GM18858 (cell line): ENCODE data around the gene TBC1D25.

Experiments used
- ATAC-seq: cut with Tn5 transposase; IDR thresholded peaks from one replicate; pipeline ENCODE4 v1.9.1; 2021; ENCODE audit not compliant: unreplicated experiment

TBC1D25 gene

DNA sequence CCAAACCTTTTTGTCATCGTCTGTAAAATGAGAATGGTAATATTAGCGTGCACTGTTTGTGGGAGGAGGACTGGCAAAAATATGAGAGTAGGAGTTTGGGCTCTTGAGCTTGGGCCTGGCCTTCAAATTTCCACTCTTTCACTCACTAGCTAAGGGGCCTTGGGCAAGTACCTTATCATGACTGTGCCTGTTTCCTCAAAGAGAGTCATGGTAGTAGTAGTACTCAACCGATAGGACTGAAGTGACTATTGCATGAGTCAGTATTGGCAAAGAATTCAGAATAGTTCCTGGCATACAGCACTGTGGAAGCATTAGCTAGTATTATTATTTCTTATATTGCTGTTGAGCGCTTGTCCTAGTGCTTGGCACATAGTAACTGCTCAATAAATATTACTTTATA, 18.8 kb downstream of the TBC1D25 start:
- ATAC-seq: no peak

DNA sequence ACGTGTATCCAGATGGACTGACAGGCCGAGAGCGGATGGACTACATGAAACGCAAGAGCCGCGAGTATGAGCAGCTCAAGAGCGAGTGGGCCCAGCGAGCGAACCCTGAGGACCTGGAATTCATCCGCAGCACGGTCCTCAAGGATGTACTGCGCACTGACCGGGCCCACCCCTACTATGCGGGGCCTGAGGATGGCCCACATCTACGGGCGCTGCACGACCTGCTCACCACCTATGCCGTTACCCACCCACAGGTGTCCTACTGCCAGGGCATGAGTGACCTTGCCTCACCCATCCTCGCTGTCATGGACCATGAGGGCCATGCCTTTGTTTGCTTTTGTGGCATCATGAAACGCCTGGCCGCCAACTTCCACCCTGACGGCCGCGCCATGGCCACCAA, 20.1 kb downstream of the TBC1D25 start:
- ATAC-seq: no peak

DNA sequence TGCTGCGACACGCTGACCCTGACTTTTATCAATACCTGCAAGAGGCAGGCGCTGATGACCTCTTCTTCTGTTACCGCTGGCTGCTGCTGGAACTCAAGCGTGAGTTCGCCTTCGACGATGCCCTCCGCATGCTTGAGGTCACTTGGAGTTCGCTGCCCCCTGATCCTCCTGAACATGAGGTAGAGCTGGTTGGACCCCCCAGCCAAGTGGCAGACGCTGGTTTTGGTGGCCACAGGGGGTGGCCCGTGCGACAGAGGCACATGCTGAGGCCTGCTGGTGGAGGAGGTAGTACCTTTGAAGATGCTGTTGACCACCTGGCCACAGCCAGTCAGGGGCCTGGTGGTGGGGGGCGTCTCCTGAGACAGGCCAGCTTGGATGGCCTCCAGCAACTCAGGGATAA, 20.5 kb downstream of the TBC1D25 start:
- ATAC-seq: no peak

DNA sequence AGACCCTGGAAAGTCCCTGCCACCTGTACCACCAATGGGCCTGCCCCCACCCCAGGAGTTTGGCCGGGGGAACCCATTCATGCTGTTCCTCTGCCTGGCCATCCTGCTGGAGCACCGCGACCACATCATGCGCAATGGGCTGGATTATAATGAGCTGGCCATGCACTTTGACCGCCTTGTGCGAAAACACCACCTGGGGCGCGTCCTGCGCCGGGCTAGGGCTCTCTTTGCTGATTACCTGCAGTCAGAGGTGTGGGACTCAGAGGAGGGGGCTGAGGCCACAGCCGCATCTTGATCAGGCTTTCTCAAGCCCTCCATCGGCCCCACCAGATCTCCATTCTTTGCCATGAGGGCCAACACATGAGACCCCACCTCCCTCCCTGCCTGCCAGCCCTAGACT, 21.2 kb downstream of the TBC1D25 start:
- ATAC-seq: no peak

DNA sequence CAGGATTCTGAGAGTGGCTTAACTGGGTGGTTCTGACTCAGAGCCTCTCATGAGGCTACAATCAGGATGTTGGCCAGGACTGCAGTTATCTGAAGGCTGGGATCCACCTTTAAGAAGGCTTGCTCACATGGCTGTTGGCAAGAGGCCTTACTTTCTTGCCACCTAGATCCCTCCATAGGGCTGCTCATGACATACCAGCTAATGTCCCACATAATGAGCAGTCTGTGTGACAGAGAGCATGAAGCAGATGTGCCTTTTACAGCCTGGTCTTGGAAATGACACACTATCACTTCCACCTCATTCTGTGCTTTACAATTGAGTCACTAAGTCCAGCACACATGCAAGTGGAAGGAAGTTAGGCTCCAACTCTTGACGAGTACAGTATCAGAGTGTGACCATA, 30.4 kb downstream of the TBC1D25 start:
- peak; percentile 49 for ATAC-seq

DNA sequence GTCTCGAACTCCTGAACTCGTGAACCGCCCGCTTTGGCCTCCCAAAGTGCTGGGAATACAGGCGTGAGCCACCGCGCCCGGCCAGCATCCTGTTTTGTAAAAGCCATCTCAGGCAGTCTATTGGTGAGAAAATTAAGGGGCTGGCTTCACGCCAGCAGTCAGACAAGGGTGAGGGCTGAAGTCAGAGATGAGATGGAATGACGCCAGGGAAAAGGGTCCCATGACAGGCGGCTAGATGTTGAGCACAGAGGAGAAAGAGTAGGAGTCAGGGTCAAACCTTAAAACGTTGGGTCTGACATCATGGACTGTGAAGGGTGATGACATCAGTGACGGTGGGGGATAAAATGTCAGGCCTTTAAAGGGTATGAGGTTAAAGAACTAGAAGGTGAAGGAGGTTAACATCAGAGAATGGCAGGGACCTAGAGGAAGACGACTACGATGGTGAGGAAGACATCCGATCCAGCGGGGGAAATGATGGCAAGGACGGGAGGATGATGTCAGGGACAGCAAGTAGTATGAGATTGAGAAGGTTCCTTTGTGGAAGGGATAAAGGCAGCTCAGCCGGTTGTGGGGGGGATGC, 34.3 kb downstream of the TBC1D25 start:
- ATAC-seq: no peak

DNA sequence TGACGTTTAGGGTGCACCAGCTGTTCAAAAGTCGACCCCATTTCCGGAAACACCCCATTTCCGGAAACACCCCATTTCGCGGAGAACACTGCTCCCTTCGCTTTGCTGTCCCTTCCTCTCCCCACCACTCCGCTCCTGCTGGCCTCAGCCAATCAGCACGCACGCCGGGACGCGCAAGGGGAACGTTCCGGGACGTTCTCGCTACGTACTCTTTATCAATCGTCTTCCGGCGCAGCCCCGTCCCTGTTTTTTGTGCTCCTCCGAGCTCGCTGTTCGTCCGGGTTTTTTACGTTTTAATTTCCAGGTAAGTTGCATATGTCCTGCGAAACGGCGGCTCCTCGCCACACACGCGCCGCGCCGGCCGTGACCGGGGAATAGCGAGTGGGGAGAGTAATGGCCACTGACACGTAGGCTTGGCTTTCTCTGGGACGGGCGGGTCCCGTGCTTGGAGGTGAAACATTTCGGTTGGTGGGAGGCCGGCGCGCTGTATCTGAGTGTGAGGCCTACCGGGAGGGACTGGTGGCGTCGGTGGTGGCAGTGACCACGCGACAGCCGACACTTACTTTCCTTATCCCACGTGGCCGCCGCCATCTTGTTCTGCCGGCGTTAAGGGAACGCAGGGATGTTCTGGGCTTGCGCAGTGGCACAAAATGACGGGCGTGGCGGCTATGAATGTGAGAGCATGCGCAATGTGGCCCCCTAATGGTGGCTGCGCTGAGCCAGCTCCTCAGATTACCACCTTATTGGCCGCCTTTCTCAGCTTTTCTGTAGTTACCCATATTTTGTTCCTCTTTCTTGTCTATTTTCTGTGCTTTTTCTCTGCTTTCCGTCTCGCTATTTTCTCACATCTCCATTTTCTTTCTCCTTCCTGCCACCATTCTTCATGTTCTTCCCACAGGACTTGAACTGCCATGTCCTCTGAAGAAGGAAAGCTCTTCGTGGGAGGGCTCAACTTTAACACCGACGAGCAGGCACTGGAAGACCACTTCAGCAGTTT, 35.1 kb downstream of the TBC1D25 start, which contains the start of gene RBM3:
TSS of gene RBM3 (plus strand) at position 215 of the 997 bp plus-strand sequence. CDS start at position 912, 697 bp downstream.
- peak; percentile 55 for ATAC-seq

DNA sequence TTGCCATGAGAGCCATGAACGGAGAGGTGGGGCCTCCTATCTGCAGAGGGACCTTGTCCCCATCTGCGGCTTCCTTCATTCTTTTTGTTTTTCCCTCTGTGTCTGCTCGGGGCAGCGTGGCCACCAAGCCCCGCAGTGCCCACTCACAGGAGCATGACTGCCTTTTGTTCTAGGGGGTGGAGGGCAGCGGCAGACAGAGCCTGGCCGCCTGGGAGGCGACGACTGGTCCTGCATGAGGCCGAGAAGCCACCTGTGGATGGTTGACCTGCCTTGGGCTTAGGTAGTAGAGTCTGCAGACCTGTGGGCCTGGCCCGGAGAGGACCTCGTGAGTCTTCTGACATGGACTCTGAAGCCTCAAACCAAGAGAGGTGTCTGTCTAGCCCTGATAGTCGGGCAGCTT, 36.1 kb downstream of the TBC1D25 start:
- no peak for ATAC-seq

DNA sequence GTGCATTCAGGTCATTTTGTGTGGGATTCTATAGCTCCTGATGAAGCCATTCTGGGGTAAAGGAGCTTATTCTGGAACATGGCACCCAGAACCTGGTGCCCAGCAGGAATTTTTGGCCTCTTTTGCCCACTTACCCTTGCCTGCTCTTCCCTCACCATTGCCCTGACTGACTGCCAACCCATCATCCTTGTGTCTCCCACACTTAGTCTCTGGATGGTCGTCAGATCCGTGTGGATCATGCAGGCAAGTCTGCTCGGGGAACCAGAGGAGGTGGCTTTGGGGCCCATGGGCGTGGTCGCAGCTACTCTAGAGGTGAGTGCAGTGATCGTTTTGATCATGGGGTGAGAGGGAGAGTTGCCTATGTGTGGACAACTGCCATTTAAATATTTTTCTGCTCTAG, 36.6 kb downstream of the TBC1D25 start:
- no peak for ATAC-seq

DNA sequence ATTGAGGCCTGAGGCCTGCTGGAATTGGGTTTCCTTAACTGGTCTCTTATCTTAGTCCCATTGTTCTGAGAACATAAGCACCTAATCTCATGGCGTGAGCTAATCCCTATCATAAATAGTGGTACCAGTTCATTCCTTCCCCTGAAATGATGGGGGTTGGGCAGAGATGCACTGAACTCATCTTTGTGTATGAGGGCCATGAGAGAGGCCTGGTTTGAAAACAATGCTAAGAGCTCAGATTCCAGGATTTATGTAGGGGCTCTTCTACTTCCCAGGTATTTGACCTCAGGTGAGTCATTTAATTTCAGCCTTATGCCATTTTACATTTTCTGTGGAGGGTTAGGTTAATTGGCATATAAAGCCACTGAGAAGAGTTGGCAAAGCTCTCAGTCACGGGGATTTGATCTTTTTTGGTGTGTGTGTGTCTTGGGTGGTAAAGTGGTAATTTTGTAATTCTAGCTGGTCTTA, 39.2 kb downstream of the TBC1D25 start:
- ATAC-seq: no peak

DNA sequence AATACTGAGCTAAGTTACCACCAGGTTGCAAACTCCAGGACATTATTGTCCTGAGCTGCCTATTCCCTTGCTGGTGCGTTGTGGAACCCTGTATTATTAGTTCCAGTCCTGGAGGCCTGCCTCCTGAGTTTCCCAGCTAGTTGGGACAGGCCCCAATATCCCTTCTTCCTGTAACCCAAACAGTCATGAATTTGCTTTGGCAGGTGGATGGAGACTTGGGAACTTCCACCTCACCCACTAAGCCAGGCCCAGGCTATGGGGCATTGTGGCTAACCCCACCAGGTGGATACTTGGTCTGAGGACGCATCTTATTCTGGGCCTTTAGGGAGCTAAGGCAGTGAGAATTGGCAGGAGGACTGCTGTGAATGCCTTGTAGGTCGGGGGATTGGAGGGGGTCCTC, 39.7 kb downstream of the TBC1D25 start:
- ATAC-seq: no peak

DNA sequence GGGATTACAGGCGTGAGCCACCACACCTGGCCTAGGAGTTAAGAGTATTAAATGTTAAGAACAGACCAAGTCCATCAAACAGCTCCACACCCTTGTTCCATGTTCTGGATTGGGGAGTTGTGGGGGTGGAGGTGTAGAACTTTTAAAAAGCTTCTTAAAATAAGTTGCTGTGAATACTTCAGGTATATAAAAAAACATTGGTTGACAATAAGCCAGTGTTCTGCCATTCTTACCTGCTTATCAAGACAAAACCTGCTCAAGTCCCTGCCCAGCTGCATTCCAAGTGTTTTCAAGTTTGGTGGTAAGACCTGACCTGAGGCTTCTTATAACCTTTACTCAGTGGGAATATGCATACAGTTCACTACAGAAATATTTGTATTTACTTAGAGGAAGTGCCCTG, 41.1 kb downstream of the TBC1D25 start:
- no peak for ATAC-seq

DNA sequence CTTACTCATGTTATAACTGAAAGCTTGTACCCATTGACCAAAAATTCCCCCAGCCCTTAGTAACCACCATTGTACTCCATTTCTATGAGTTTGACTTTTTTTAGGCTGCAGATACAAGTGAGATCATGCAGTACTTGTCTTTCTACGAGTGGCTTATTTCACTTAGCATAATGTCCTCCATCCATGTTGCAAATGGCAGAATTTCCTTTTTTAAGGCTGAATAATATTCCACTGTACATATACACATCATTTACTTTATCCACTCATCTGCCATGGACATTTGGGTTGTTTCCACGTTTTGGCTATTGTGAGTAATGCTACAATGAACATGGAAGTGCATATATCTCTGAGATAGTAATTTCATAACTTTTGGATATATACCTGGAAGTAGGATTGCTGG, 45.2 kb downstream of the TBC1D25 start:
- no peak for ATAC-seq

DNA sequence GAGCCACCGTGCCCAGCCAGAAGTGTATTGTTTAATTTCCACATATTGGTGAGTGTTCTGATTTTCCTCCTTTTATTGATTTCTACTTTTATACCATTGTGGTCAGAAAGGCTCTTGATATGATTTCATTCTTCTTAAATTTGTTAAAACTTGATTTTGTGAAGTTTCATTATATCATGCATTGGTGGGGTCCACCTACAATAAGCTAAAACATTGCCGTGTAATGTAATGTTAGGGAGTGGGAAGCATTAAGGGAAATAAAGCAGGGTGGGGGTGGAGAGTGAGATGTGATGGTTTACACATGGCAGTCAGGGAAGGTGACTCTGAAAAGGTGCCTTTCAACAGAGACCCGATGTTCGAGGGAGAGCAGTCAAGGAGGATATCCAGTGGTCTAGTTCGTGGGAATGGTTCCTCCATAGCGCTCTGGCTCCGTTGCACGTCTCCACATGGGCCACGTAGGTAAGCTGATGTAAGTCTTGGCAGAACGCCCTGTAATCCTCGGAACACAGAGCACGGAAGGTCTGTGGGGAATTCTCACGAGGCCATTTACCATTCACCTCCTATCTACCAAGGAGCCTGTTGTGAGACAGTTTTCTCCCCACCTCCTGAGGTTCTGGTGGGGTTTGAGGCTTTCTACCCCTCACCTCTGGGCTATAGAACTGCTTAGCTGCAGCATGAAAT, 50.1 kb downstream of the TBC1D25 start:
- ATAC-seq: no peak

DNA sequence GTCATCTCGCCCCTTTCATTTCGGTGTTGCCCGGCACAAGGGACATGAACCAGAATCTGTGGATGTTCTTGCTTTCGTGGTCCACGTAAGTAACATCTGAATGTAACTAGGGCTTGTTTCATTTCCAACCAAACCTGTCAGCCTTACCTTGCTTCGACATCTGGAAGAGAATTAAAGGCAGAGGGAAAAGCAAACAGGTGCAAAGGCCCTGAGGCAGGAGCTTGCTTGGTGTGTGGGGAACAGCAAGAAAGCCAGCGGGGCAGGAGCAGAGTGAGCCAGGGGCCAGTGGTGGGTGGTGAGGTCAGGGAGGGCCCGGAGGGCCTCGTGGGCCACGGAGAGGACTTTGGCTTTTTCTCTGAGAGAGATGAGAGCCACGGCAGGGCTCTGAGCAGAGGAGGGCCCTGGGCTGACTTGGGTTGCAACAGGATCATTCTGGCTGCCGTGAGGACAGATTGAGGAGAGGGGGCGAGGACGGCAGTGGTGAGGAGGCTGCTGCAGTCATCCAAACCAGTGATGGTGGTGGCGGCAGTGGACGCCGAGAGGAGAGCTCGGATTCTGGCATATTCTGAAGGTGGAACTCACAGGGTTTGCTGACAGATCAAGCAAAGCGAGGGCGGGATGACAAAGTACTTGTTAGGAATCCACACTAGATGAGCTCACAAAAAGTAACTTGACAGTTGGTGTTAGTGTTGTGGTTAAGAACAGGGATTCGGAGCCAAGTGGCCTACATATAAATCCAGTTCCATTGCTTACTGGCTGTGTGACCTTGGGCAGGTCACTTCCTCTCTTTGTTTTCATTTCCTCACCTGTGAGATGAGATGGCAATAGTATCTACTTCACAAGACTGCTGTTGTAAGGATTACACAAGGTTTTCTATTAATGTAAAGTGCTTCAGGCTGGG, 50.9 kb downstream of the TBC1D25 start:
- no peak for ATAC-seq

DNA sequence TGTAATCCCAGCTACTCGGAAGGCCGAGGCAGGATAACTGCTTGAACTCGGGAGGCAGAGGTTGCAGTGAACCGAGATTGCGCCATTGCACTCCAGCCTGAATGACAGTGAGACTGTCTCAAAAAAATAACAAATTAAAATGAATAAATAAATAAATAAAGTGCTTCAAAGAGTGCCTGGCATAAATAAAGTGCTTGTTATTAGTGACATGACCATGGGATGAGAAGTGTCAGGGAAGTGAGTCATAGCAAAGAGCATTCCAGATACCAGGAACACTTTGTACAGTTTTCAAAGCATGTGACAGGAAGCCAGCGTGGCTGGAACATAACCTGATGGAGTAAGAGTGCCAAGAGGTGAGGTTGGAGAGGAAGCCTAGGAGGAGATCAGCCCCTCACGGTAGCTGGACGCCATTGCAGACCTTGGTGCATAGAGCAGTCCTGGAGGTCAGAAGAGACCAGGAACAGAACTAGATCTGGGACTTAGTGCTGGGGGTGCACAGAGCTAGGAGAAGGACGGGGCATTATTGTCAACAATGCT, 51.8 kb downstream of the TBC1D25 start:
- ATAC-seq: no peak

DNA sequence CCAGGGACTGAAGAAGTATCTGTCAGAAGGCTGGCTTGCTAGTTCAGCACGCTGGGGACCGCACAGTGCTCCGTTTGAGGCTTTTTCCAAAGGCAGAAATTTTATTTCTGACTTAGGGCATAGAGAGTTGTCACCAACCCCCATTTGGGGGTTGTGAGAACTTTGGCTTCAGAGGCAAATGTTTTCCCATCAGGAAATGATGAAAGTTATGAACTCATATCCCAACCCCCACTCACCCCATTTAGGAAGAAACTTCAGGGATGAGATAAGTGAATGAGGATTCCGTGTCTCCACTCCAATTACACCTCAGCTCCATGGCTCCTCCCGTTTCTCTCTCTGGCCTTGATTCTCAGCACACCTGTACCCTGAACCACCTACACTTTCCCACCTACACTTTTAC, 53.5 kb downstream of the TBC1D25 start:
- no peak for ATAC-seq

DNA sequence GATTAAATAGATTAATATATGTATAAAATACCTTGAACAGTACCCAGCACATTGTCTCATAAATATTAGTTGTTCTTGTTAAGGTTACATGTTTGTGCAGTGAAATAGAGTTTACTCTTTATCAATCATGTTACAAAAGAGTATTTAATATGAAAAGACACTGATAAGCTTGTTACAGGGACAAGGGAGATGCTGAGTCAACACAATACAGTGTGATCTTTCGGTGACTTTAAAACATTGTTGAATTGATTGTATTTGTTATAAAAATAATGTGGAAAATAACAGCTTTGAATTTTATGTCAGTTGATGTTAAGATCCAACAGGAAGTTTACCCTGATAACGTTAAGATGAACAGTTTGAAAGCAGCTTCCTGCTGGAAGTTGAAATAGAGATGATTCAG, 56.4 kb downstream of the TBC1D25 start:
- no peak for ATAC-seq

DNA sequence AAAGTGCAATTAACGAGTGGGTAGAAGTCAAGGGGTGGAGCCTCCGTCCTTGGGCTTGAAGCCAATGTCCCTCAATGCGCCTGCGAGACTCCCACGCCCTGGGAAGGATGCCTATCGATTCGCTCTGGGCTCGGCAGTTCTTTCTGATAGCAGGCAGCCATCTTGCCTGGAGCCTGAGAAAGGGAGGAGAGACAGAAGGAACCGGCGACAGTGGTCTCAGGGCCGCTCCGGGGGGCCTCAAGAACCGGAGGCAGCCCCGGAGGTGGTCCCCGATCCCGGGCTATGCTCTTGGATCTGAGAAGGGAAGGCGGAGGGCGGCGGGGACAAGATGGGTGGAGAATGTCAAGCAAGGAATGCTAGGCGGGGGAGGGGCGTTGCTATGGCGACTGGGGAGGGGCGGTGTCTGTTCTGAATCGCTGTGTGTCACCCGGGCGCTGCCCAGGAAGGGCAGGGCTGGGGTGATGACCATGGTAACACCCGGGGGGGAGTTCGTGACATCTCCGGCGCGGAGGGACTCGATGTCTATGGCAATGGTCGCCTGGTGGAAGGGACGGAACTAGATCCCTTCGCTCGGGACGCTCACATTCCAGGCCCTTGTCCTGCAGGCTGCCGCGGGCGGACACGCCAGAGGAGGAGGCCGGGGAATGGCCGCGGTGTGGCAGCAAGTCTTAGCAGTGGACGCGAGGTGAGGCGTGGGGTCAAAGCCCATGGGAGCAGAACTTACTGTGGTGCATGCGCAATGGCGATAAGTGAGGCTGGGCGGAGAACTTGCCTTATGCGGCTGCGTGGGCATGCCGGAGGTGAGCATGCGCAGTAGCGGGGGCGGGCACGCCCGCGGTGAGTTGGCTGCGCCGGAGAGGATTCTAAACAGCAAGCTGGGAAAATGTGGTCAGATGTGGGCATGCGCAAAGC, 58.1 kb downstream of the TBC1D25 start, which contains the start of gene WDR13:
TSS of gene WDR13 (plus strand) at position 140 of the 912 bp plus-strand sequence. CDS start at position 645, 505 bp downstream.
- ATAC-seq: peak; percentile 53
